Neuron (in vitro differentiated cells): ENCODE data around the gene NAA15.

Source experiments
- H2AFZ ChIP-seq: one replicate; pipeline ENCODE4 v1.6.1; 2013; ENCODE audit warnings: low read depth, mild to moderate bottlenecking, inconsistent platforms, low read length, moderate library complexity
- H3K27me3 ChIP-seq: one replicate; pipeline ENCODE4 v1.6.1; 2013; ENCODE audit warnings: low read length; ENCODE audit not compliant: insufficient read depth
- H3K36me3 ChIP-seq: one replicate; pipeline ENCODE4 v1.6.1; 2013; ENCODE audit warnings: low read length; ENCODE audit not compliant: insufficient read depth
- H3K4me1 ChIP-seq: one replicate; pipeline ENCODE4 v1.6.1; 2013; ENCODE audit warnings: low read length; ENCODE audit not compliant: insufficient read depth
- H3K4me3 ChIP-seq: 2 replicates; pipeline ENCODE4 v1.5.1; 2013; ENCODE audit warnings: mild to moderate bottlenecking, low read length, moderate library complexity
- H3K9me3 ChIP-seq: one replicate; pipeline ENCODE4 v1.6.1; 2013; ENCODE audit warnings: low read length

The NAA15 gene

DNA sequence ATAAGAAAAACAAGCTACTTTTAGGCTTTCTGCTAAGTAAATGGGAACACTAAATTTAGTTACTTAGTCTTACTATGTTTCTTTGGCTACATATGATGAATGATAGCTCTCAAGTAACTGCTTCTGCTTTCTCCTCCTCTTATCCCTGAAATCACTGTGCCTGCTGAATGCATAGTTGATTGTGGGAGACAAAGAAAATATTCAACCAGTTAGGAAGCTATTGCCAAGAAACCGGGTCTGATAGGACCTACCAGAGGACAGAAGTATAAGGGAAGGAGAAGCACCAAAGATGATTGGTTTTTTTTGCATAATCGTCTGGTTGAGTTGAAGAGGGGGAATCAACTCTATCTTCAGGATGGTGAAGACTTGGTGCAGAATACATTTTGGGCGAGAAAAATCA lies 29.0 kb downstream of the NAA15 start:
- Histone ChIP-seq H3K4me3 (no peak overlapping the region), H3K9me3 (peaks cover 8% of the 10 kb centered on the region), H2AFZ (no peak overlapping the region), H3K4me1 (no peaks in the 10 kb centered on the region), H3K27me3 (no peaks in the 10 kb centered on the region), H3K36me3 (peaks cover 20% of the 10 kb centered on the region)

- H3K27me3 ChIP-seq = no peaks in the 10 kb centered on the region
- peaks cover 27% of the 10 kb centered on the region for H3K36me3 ChIP-seq
These were observed 29.9 kb downstream of the NAA15 start for GRCh38 chr4:139331185-139331584.

GRCh38 chr4:139333046-139333445 lies 31.7 kb downstream of the NAA15 start:
- peaks cover 32% of the 10 kb centered on the region for H3K36me3 ChIP-seq
- H3K4me3 ChIP-seq = no peak overlapping the region
- H3K27me3 ChIP-seq = no peaks in the 10 kb centered on the region
- no peaks in the 10 kb centered on the region for H3K4me1 ChIP-seq
- no peak overlapping the region for H2AFZ ChIP-seq
- H3K9me3 ChIP-seq = peaks cover 8% of the 10 kb centered on the region

More at GRCh38 chr4:139331185-139331584, 29.9 kb downstream of the NAA15 start:
- Histone ChIP-seq H2AFZ (no peak overlapping the region), H3K9me3 (peaks cover 8% of the 10 kb centered on the region), H3K4me1 (no peaks in the 10 kb centered on the region), H3K4me3 (no peak overlapping the region)

DNA sequence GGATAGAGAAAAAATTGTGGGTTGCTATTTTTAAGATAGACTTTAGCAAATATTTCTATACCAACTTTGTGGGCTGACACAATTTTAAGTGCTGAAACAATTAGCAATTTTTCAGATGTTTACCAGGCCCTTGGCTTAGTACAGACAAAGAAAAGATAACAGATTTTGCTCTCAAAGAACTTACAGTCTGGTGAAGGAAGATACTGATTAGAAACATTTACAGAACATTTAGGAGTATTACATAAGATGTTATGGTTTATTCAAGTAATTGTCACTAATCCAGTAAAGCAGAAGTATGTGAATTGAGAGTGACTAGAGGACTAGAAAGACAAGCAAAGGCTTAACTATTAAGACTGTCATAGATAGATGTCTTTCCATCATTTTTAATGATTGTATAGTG lies 36.3 kb downstream of the NAA15 start:
- H3K4me1 ChIP-seq = no peaks in the 10 kb centered on the region
- H3K4me3 ChIP-seq = no peak overlapping the region
- H3K36me3 ChIP-seq = peaks cover 57% of the 10 kb centered on the region
- H3K27me3 ChIP-seq = no peaks in the 10 kb centered on the region
- no peaks in the 10 kb centered on the region for H3K9me3 ChIP-seq
- no peak overlapping the region for H2AFZ ChIP-seq

- Histone ChIP-seq H3K9me3 (peaks cover 2% of the 10 kb centered on the region), H3K4me3 (no peak overlapping the region), H3K27me3 (no peaks in the 10 kb centered on the region), H3K36me3 (peaks cover 68% of the 10 kb centered on the region), H2AFZ (no peak overlapping the region), H3K4me1 (no peaks in the 10 kb centered on the region)
These were observed 60.0 kb downstream of the NAA15 start for GRCh38 chr4:139361301-139361700.

DNA sequence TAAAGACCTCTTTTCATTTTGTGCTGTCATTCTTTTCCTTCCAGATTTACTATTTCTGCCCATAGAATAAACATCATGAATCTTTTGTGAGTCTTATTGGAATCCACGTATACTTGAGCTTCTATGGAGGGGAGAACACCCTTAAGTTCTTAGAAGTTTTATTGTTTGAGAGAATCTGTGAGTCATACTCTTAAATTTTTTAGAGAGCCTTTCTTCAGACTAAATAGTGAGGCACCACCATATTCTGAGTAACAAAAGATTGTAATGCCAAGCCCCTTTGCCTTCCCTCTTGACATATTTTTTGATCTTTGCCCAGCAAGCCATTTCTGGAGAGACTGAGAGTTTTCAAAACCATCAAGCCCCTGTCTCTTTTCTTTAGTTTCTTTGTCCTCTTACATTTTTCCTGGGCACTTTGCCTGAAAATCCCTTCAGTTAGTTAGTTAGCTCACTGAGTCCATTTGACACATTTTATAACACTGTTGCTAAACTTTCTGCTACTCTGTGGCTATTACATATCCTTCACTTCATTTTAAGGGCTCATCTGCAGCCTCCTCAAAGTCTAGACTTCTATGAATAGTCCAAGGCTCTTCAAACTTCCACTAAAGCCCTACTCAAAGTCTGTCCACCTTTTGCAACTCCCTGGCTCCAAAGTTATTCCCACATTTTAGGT lies 66.3 kb downstream of the NAA15 start:
- peaks cover 66% of the 10 kb centered on the region for H3K36me3 ChIP-seq
- peaks cover 5% of the 10 kb centered on the region for H3K4me1 ChIP-seq
- H3K27me3 ChIP-seq = no peaks in the 10 kb centered on the region
- peaks cover 2% of the 10 kb centered on the region for H3K9me3 ChIP-seq
- no peak overlapping the region for H2AFZ ChIP-seq
- H3K4me3 ChIP-seq = no peak overlapping the region

GRCh38 chr4:139368998-139369397 lies 67.7 kb downstream of the NAA15 start:
- peaks cover 65% of the 10 kb centered on the region for H3K36me3 ChIP-seq

GRCh38 chr4:139374251-139374650 lies 72.9 kb downstream of the NAA15 start:
- H3K4me3 ChIP-seq = no peak overlapping the region
- H2AFZ ChIP-seq = no peak overlapping the region
- no peaks in the 10 kb centered on the region for H3K9me3 ChIP-seq
- peaks cover 2% of the 10 kb centered on the region for H3K4me1 ChIP-seq
- H3K36me3 ChIP-seq = peaks cover 76% of the 10 kb centered on the region
- H3K27me3 ChIP-seq = no peaks in the 10 kb centered on the region

More at GRCh38 chr4:139368998-139369397, 67.7 kb downstream of the NAA15 start:
- Histone ChIP-seq H3K4me3 (no peak overlapping the region), H2AFZ (no peak overlapping the region), H3K9me3 (no peaks in the 10 kb centered on the region), H3K4me1 (peaks cover 5% of the 10 kb centered on the region), H3K27me3 (no peaks in the 10 kb centered on the region)

GRCh38 chr4:139386421-139386820 lies 85.1 kb downstream of the NAA15 start:
- H2AFZ ChIP-seq = no peak overlapping the region
- H3K4me1 ChIP-seq = no peaks in the 10 kb centered on the region
- no peaks in the 10 kb centered on the region for H3K9me3 ChIP-seq
- no peak overlapping the region for H3K4me3 ChIP-seq
- peaks cover 66% of the 10 kb centered on the region for H3K36me3 ChIP-seq
- H3K27me3 ChIP-seq = no peaks in the 10 kb centered on the region

GRCh38 chr4:139389102-139389501 lies 87.8 kb downstream of the NAA15 start:
- peaks cover 83% of the 10 kb centered on the region for H3K36me3 ChIP-seq
- H2AFZ ChIP-seq = no peak overlapping the region
- no peak overlapping the region for H3K4me3 ChIP-seq

DNA sequence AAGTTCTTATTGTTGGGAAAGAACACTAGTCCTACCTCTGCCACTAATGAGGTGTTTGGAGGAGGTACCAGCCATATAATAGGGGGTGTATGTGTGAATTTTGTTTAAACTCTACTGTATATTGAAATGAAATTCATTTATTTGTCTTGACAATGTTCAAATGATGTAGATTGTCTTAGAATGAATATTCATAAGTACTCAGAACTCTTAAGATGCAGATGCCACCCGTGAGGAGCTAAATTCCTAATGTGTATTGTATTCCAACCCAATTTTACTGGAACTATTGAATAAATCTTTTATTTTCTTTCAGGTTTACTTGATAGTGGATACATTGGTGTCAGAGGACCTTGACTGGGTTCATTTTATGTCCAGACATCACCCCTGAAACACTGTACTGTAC lies 88.7 kb downstream of the NAA15 start:
- H2AFZ ChIP-seq = no peak overlapping the region
- no peaks in the 10 kb centered on the region for H3K27me3 ChIP-seq
- no peak overlapping the region for H3K4me3 ChIP-seq
- H3K36me3 ChIP-seq = peaks cover 82% of the 10 kb centered on the region
- no peaks in the 10 kb centered on the region for H3K9me3 ChIP-seq
- H3K4me1 ChIP-seq = no peaks in the 10 kb centered on the region

More at GRCh38 chr4:139389102-139389501, 87.8 kb downstream of the NAA15 start:
- Histone ChIP-seq H3K4me1 (no peaks in the 10 kb centered on the region), H3K9me3 (no peaks in the 10 kb centered on the region), H3K27me3 (no peaks in the 10 kb centered on the region)

- peaks cover 73% of the 10 kb centered on the region for H3K36me3 ChIP-seq
- no peak overlapping the region for H3K4me3 ChIP-seq
- no peaks in the 10 kb centered on the region for H3K4me1 ChIP-seq
- H3K9me3 ChIP-seq = no peaks in the 10 kb centered on the region
- H2AFZ ChIP-seq = no peak overlapping the region
- no peaks in the 10 kb centered on the region for H3K27me3 ChIP-seq
These were observed 90.4 kb downstream of the NAA15 start for GRCh38 chr4:139391731-139392130.

DNA sequence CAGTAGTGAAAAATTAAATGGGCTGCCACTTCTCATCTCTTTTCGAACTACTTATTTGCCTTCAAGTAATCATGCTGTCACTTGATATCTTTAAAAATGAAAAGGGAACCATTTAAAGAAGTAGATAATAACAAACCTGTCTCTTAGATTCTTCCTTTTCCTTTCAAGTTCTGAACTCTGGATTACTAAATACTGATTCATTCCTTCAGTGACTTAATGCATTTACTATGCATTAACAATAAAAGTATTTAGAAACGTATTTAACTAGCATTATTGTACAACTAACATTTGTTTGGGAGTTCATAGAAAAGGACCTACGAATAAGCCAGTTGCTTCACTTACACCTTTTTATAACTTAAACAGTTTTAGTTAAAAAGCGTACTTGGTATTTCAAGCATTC lies 91.5 kb downstream of the NAA15 start:
- Histone ChIP-seq H3K27me3 (no peaks in the 10 kb centered on the region), H3K4me1 (no peaks in the 10 kb centered on the region), H3K36me3 (peaks cover 67% of the 10 kb centered on the region), H3K4me3 (no peak overlapping the region), H2AFZ (no peak overlapping the region), H3K9me3 (no peaks in the 10 kb centered on the region)

DNA sequence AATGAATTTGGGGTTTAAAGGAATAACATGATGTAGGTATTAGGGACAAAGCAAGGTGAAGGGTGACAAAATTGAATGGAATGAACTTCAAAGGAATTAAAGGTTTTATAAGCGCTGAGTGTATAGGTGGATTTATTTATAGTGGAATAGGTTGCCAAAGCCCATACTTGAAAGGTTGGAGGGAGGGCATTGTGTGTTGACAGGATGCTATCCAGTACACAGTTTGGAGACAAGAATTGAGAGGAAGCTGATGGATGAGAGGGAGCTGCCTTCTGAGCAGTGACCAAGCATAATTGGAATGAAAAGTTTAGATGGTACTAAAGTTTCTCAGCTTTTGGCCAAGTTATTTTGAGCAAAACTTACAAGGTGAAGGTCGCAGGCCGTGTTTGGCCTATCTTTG lies 100.1 kb downstream of the NAA15 start:
- Histone ChIP-seq H3K9me3 (no peaks in the 10 kb centered on the region), H3K4me3 (no peak overlapping the region), H3K27me3 (no peaks in the 10 kb centered on the region), H3K4me1 (no peaks in the 10 kb centered on the region), H2AFZ (no peak overlapping the region), H3K36me3 (peaks cover 6% of the 10 kb centered on the region)
